ENCODE results near the gene CNTN1. TPM values are rescaled to one million over a fixed set of nuclear protein-coding genes. Genes with fewer than 3 reads are reported as not detected.
A peak's percentile ranks its signal among the peaks of the same experiment; 100 is the strongest.

CNTN1 gene
- total and polyA plus RNA-seq, 12 donors, result 0.07 to 0.90 (median 0.21) TPM; not detected in 1

- no peak overlapping the region for H3K27ac ChIP-seq
- no peaks in the 10 kb centered on the region for H3K36me3 ChIP-seq
- peaks cover 0 to 5% (median 0%) of the 10 kb centered on the region in 7 donors for H3K27me3 ChIP-seq
- H3K4me3 ChIP-seq, result no peak overlapping the region
- intact Hi-C loops (cut with DNase I), result loop anchor here in 3 of 10 donors (5.0 to 10.0 kb wide), 2 partner anchors 299 to 767 kb away; no protein-coding TSS in a partner anchor
- ATAC-seq (no peak), DNase-seq (no peak)
- H3K9me3 ChIP-seq, result no peaks in the 10 kb centered on the region
- 14 to 17% methylated on average over 2 of the region's 2 CpGs for WGBS, 2 donors
- no peaks in the 10 kb centered on the region for H3K4me1 ChIP-seq
- TF ChIP-seq, protein P1, sequence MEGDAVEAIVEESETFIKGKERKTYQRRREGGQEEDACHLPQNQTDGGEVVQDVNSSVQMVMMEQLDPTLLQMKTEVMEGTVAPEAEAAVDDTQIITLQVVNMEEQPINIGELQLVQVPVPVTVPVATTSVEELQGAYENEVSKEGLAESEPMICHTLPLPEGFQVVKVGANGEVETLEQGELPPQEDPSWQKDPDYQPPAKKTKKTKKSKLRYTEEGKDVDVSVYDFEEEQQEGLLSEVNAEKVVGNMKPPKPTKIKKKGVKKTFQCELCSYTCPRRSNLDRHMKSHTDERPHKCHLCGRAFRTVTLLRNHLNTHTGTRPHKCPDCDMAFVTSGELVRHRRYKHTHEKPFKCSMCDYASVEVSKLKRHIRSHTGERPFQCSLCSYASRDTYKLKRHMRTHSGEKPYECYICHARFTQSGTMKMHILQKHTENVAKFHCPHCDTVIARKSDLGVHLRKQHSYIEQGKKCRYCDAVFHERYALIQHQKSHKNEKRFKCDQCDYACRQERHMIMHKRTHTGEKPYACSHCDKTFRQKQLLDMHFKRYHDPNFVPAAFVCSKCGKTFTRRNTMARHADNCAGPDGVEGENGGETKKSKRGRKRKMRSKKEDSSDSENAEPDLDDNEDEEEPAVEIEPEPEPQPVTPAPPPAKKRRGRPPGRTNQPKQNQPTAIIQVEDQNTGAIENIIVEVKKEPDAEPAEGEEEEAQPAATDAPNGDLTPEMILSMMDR (IDR thresholded peaks at IDR 0.05), result peak; percentile 21 to 72 (median 62)
These were observed 229.4 kb downstream of the CNTN1 start for GRCh38 chr12:40921563-40922163.

DNA sequence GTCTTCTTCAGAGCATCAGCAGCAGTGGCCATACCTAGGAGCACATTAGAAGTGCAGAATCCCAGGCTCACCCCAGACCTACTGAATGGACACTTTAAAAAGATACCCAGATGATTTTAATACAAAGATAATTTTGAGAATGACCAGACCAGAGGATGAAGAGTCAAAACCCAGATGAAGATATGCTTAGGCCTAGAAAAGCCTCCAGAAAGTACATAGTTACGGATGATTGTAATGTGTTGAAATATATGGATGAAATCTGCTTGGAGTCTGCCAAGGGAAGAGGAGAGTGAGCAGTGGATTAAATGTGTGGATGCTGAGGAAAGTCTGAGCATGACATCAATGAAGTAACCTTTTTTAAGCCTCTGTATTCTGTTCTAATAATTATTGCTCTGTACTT lies 245.7 kb downstream of the CNTN1 start:
- Histone ChIP-seq H3K4me3 (no peak overlapping the region), H3K27me3 (no peaks in the 10 kb centered on the region), H3K27ac (no peak overlapping the region), H3K4me1 (no peaks in the 10 kb centered on the region), H3K36me3 (no peaks in the 10 kb centered on the region), H3K9me3 (no peaks in the 10 kb centered on the region)
- no peak for ATAC-seq
- WGBS, 2 donors, result 81 to 82% methylated on average over 1 of the region's 1 CpG
- no peak for DNase-seq
- TF ChIP-seq, protein P1 (IDR thresholded peaks at IDR 0.05), result no peak
- intact Hi-C loops (cut with DNase I), result no loop called here

GRCh38 chr12:40942326-40942725 lies 250.1 kb downstream of the CNTN1 start:
- Histone ChIP-seq H3K36me3 (no peaks in the 10 kb centered on the region), H3K4me1 (no peaks in the 10 kb centered on the region), H3K27me3 (no peaks in the 10 kb centered on the region), H3K4me3 (no peak overlapping the region), H3K9me3 (no peaks in the 10 kb centered on the region), H3K27ac (no peak overlapping the region)
- TF ChIP-seq, protein P1 (IDR thresholded peaks at IDR 0.05), result no peak
- DNase-seq, result no peak
- 53 to 54% methylated on average over 2 of the region's 2 CpGs for WGBS, 2 donors
- intact Hi-C loops (cut with DNase I), result loop anchor here in 1 of 10 donors (10.0 kb wide), 1 partner anchor 1432 kb away; no protein-coding TSS in a partner anchor
- no peak for ATAC-seq

GRCh38 chr12:40945772-40946171 lies 253.5 kb downstream of the CNTN1 start:
- 80 to 81% methylated on average over 2 of the region's 2 CpGs for WGBS, 2 donors
- intact Hi-C loops (cut with DNase I), result loop anchor here in 4 of 10 donors (5.0 to 10.0 kb wide), 3 partner anchors 1077 to 1429 kb away; no protein-coding TSS in a partner anchor

More at GRCh38 chr12:40945772-40946171, 253.5 kb downstream of the CNTN1 start:
- Histone ChIP-seq H3K36me3 (no peaks in the 10 kb centered on the region), H3K27ac (no peak overlapping the region), H3K4me1 (no peaks in the 10 kb centered on the region), H3K9me3 (no peaks in the 10 kb centered on the region), H3K4me3 (no peak overlapping the region), H3K27me3 (no peaks in the 10 kb centered on the region)
- TF ChIP-seq, protein P1 (IDR thresholded peaks at IDR 0.05), result no peak
- DNase-seq (no peak), ATAC-seq (no peak)

Data from heart right ventricle (tissue), 16 donors.